Iris pigment epithelial cell (primary cell): ENCODE data around the gene IZUMO2.

Source experiments
- DNase-seq: peaks from one replicate; pipeline ENCODE4 v3.0.0-alpha.2; 2011; ENCODE audit warnings: low read depth

IZUMO2 gene

DNA sequence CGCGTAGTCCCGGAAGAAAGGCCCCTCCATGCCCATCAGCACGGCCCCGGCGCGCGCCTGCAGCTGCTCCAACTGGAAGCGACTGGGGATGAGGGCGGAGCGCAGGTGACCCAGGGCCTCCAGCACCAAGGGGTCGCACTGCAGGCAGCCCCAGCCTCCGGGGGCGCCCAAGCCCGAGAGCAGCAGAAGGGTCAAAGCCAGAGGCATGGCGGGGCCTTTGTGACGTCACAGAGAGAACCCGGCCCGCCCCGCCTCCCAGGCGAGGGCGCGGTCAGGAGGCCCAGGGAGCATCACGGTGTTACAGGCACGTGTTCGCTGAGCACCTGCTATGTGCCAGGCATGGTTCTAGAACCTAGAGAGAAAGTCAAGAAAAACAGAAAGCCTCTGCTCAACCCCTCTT is at the start of gene IZUMO2:
IZUMO2 (minus strand) TSS at position 294 of the 400 bp plus-strand sequence; CDS start at position 207, 87 bp downstream.
- DNase-seq, result no peak

DNA sequence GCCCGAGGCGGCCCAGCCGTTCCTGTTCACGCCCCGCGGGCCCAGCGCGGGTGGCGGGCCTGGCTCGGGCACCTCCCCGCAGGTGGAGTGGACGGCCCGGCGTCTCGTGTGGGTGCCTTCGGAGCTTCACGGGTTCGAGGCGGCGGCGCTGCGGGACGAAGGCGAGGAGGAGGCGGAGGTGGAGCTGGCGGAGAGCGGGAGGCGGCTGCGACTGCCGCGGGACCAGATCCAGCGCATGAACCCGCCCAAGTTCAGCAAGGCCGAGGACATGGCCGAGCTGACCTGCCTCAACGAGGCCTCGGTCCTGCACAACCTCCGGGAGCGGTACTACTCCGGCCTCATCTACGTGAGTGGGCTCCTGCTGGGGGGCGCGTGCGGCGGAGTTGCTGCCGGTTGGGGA is 47.3 kb upstream of the IZUMO2 start:
- DNase-seq, result no peak

DNA sequence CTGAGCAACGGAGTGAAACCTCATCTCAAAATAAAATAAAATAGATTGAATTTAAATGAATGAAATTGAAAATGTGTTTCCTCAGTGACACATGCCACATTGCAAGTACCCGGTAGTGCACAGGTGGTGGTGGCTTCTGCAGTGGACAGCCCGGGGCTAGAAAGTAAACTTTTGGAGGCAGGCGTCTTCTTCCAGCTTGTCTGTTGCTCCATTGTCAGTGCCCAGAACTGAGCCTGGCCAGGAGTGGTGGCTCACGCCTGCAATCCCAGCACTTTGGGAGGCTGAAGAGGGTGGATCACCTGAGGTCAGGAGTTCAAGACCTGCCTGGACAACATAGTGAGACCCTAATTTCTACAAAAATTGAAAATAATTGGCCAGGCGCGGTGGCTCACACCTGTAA is 46.0 kb upstream of the IZUMO2 start:
- no peak for DNase-seq

DNA sequence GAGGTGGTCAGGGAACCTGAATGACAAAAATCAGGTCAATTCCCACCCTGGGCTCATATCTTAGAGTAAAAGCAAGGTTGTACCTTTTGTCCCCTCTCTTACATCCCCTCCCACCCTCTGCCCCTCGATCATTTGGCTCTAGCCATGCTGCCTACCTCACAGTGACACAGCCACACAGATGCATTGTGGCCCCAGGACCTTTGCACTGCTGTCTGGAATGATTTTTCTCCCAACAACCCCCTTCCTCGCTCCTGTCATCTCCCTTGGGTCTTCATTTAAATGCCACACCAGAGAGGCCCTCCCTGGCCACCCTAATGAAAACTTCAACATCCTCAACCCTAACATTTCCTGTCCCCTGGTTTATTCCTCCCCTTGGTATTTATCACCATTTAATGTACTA is 44.6 kb upstream of the IZUMO2 start:
- no peak for DNase-seq

DNA sequence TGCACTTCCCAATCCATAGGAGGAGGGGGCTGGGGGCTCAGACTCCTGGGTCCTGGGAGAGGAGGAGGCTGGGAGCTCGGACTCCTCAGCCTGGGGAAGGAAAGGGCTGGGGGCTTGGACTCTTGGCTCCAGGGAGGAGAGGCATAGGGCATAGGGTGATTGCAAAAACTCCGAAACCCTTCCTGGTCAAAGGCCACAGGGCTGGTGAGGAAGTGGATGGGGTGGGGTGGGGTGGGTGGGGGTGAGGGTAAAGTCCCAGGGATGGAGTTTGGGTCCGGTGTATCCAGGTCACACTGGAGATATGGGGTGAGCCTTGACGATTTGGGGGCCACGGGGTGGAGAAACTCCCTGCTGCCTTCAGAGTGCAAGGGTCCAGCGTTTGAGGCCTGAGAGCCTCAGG is 43.1 kb upstream of the IZUMO2 start:
- DNase-seq, result no peak

DNA sequence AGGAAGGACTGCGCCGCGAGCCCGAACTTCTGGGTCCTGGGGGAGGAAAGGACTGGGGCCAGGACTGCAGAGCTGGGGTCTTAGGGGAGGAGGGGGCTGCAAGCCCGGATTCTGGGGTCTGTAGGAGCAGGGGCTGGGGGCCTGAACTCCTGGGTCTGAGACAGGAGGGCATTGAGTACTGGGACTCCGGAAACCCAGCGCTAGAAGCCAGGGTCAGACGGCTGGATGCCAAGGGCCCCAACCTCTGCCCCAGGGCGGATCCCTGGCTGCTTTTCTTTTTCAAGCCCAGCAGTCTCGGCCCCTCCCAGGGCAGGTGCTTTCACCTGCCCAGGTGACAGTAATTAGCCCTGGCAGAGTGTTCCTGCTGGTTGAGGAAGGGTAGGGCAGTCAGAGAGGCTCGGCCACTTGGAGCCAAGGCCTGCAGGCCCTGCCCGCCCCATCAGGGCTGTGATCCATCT is 42.6 kb upstream of the IZUMO2 start:
- no peak for DNase-seq

DNA sequence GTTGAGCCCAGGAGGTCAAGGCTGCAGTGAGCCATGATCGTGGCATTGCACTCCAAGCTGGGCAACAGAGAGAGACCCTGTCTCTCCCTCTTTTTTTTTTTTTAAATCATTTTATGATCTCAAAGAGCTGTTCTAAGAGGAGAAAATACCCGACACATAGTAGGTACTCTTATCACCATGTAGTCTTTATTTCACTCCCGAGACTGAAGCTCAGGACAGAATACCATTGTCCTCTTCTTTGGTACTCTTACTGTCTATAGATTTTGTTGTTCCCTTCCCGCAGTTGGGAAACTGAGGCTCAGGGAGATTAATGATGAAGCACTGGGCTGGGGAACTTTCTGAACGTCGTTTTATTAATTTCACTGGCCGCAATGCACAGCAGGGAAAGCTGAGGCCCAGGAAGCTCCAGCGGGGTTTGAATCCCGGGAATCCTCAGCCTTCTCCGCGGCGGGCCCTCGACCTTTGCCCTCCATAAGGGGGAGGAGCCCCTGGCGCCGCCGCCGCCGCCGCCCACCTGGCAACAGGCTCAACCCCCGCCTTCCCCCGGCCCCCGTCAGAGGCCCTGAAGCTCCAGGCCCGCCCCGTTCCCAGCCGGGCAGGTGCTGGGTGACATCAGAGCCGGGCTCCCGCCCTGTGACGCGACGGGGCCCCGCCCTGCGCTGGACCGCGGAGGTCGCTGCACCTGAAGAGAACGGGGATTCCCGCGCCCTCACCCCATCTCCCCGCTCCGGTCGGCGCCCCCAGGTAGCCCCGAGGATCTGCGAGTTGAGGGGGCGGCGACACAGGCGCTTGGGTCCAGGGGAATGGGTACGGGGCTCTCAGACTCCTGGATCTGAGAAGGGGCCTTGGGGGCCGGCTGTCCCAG is 42.0 kb upstream of the IZUMO2 start:
- no peak for DNase-seq

DNA sequence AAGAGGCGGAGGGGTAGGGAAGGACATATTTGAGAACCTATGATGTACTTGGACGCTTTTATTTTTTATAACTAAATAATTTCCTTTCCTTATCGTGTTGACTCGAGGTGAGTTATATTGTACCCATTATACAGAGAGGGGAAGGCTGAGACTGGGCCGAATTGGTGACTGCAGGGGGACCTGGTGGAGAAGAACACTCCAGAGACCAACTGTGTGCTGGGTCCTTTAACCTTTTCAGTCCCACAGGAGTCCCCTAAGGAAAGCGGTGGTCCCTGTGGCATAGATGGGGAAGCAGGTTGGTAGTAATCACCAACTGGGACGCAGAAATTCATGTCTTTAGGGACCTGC is 41.0 kb upstream of the IZUMO2 start:
- DNase-seq, result no peak

DNA sequence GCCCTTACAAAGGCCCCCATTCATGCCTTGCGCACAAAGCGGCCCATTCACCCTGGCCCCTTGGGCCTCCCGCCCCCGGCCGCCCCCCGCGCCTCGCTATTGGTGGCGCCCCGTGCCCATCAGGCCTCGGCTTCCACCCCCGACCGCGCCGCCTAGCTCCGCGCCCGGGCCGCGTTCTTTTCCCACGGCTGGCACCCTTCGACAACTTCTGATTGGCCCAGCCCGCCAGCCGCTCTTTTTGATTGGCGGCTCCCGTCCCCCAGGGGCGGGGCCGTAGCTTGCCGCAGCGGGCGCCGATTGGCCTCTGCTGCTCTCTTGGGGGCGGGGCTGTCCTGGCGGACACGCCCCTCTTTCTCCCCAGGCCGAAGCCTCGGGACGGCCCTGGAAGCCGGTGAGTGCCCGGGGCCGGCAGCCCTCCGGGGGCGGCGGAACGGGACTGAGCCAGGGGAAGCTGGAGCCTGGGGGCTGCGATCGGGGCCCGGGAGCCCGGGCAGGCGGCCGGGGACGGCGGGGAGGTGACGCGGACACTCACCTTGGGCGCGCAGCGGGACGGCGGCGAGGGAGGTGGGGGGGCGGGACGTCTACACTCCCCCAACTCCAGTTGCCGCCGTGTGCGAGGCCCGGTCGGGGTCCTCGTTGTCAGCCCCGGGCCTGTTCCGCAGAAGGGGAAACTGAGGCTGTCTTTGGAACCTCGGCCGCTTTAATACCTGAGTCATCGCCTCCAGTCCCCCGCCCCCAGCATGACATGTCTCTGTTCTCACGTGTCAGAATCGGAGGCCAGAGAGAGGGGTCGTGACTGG is 40.4 kb upstream of the IZUMO2 start, which contains the start of gene MYH14:
MYH14 (plus strand) TSS at position 342 of the 800 bp plus-strand sequence. CDS start 6,744 bp downstream, outside the sequence.
- DNase-seq, result peak; percentile 65

DNA sequence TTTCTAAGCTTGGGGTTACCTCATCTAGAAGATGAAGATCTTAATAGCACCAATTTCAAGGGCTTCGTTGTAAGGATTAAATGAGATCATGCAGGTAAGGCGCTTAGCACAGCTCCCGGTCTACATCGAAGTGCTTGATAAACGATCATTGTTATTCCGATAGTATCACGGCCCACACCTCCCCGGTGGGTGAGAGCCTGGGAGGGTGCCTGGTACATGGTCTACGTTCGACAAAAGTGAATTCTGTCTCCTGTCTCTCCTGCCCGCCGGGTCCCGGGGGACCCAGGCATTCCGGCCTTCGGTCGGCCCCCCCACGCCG is 39.8 kb upstream of the IZUMO2 start:
- DNase-seq, result no peak

DNA sequence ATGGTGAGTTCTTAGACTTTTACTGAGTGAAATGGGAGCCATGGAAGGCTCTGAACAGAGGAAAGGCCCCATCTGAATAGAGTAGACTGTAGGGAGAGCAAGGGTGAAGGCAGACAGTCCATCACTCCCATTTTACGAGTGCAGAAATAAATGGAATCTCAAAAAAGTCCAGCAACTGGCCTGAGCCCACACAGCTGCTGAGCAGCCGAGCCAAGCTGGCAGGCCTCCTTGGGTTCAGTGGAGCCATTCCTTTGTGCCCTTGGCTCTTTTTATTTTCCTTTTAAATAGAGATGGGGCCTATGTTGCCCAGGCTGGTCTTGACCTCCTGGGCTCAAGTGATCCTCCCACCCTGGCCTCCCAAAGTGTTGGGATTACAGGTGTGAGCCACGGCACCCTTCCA is 39.3 kb upstream of the IZUMO2 start:
- DNase-seq, result no peak

DNA sequence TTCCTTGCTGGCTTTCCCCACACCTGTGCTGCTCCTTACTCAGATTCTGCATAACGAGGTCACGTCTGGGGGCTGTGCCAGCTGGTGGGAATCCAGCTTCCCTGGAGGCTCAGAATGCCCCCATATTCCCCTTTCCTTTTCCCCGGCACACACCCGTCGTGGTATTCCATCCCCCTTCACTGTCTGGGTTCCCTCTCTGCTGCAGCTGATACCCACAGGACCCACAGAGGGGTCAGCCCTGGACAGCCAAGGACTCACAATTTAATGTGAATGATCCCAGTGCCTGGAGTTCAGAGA is 36.1 kb upstream of the IZUMO2 start:
- no peak for DNase-seq

DNA sequence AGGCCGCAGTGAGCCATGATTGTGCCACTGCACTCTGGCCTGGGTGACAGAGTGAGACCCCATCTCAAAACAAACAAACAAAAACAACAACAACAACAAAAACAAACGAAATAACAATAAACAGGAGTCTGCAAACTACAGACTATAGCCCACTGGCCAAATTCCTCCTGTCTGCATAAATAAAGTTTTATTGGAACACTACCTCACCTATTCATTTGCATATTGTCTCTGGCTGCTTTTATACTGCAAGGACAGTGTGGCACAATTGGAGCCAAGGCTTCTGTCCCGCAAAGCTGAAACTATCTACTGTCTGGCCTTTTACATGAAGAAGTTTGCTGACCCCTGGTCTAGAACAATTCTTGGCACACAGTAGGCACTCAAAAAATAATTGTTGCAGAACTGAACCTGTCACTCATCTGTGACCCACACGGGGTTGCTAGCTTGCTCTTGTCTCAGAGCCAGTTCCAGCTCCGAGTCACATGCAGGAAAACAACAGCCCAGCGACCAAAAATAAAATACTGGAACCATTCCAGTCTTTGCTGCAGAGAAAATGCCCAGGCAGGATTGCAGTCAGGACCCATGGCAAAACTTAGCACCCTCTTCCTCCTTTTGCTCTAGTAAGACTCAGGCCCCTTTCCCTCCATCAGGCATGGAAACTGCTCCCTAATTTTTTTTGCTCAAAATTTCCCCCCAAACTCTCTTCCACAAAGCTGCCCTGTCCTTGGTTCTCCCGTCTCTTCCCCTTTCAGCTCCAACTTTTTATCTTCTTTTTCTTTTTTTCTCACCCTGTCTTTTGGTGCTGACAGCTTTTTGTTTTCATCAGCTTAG is 35.6 kb upstream of the IZUMO2 start:
- DNase-seq, result no peak

DNA sequence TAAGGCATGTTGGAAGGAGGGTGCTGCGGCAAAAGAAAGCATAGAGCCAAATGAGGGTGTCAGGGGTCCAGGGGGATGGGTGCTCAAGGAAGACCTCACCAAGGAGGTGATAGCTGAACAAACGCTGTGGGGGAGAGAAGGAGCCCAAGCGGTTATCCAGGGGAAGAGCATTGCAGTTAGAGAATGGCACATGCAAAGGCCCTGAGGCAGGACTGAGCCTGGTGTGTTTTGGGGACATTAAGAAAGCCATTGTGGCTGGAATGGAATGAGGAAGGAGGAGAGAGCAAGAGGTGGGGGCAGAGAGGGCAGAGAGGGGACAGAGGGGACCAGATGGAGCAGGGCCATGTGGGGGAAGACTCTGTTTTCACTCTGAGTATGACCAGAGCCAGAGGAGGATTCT is 34.3 kb upstream of the IZUMO2 start:
- DNase-seq, result no peak

DNA sequence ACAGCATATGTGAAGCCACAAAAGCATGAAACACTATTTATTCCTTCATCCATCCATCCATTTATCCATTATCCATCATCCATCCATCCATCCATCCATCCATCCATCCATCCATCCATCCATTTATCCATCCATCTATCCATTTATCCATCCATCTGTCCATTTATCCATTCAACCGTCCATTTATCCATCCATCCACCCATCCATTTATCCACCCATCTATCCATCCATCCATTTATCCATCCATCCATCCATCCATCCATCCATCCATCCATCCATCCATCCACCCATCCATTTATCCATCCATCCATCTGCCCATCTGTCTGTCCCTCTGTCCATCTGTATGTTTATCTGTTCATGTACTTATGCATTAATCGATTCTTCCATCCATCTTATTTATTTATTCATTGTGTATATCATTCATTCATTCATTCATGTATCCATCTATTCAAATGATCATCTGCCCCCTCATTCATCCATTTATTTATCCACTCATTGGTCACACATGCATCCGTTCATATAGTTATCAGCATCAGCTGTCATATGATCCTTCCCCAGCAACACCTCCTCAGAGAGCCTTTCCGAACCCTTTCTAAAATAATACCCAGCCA is 33.3 kb upstream of the IZUMO2 start:
- no peak for DNase-seq

DNA sequence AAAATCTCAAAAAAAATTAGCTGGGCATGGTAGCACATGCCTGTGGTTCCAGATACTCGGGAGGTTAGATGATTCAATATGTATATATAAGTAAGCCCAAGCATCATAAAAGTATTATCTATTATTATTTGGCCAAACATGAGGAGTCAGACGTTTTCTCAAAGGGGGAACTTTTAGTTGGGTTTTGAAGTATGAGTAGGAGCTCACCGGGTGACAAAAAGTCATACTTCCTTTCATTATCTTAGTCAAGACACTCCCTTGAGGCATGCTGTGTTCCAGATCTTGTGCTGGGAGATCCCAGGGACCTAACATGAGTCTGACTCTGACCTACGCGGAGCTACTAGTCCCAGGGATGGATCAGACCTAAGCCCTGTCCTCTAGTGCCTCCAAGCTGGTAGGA is 32.1 kb upstream of the IZUMO2 start:
- no peak for DNase-seq

DNA sequence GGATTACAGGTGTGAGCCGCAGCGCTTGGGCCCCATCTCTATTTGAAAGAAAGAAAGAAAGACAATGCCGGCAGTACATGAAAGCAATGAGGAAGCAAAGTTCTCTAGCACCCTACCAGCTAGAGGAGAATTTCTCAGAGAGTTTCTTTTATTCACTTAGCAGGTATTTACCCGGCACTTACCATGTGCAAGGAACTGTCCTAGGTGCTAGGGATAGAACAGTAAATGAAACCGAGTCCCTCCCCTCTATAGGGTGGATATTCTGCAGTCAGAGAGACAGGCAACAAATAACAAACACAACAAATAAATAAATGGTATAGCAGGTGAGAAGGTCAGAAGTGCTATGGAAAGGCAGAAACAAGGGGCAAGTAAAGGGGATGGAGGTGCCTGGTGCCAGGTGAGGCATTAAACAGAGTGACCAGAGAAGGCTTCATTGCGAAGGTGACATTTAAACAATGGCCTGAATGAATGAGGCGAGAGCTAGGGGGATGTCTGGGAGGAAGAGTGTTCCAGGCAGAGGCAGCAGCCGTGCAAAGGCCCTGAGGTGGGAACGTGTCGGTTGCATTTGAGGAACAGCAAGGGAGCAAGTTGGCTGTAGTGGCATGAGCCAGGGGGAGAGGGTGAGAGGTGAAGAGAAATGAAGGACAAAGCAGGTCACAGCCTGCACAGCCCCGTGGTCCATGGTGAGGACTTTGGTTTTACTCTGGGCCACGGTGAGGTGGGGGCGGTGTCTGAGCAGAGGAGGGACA is 29.6 kb upstream of the IZUMO2 start:
- DNase-seq, result no peak

DNA sequence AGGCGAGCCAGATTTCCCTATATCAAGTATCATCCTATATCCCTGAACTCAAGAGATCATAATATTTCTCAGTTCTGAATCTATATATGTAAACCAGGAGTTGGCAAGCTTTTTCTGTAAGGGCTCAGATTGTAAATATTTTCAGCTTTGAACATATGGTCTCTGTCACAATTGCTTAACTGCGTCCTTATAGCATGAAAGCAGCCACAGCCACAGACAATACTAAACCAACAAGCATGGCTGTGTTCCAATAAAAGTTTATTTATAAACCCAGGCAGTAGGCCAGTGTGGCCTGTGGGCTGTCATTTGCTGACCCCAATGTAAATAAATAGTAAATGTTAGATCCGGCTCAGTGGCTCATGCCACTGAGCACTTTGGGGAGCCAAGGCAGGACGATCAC is 28.1 kb upstream of the IZUMO2 start:
- DNase-seq, result no peak

DNA sequence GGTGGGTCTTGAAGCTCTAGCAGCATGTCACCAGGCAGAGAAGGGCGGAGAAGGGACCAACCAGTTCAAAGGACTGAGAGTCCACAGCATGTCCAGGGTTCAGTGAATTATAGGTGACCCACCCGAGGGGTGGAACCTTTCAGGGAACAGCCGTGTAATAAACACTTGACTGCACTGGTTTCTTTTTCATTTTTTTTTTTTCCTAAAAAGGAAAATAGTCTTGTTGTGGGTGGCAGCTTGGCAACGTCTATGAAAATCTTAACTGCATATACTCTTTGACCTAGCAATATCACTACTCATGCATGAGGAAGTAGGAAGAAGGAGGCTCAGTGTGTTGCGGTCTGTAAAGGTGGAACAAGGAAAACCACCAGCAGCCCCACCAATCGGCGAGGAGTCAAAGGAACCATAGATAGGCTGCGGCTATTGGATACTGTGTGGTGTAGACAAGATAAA is 27.4 kb upstream of the IZUMO2 start:
- no peak for DNase-seq

DNA sequence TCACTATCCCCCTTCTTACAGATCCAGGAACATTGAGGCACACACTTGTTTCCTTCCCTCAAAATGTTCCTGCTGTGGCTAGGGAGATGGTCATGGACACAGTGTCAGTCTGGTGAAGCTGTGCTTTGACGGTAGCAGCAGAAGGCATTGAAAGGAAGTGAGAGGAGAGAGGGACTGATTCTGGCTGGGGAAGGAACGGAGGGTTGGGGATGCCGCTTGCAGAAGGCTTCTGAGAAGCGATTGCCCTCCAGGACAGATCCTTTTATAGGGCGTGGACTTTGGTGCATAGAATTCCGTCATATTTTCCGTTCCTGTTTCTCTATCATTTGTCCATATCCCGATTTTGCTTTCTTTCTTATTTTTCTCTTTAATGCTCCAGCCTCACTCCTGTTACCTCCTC is 26.2 kb upstream of the IZUMO2 start:
- no peak for DNase-seq

DNA sequence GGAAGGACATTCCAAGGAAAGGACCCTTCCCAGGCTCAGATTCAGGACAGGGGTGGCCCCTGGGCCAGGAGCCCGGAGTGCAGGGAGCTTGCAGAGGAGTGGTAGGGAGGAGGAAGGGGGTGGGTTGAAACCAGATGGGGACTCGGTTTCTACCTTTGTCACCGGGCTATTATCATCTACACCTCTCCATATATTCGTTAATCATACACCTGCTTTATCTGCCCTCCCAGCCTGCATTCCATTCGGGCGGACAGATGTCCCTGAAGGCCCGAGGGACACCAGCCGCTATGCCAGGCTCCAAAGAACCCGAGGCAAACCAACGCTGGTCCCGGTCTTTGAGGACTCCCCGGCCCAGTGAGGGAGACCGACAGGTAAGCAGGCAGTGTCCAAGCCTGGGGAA is 24.9 kb upstream of the IZUMO2 start:
- no peak for DNase-seq
